ES-I3 (cell line): ENCODE results near the gene EEF1AKMT1.

Experiments used
- H3K36me3 ChIP-seq: 2 replicates; pipeline ENCODE4 v1.6.1; 2013; ENCODE audit warnings: mild to moderate bottlenecking, low read length, control low read depth, moderate library complexity; ENCODE audit not compliant: insufficient read depth
- H3K4me1 ChIP-seq: 2 replicates; pipeline ENCODE4 v1.6.1; 2013; ENCODE audit warnings: mild to moderate bottlenecking, control low read depth, low read length; ENCODE audit not compliant: insufficient read depth
- H3K9ac ChIP-seq: 2 replicates; pipeline ENCODE4 v1.6.1; 2013; ENCODE audit warnings: low read depth, mild to moderate bottlenecking, low read length, moderate library complexity
- H3K9me3 ChIP-seq: 2 replicates; pipeline ENCODE4 v1.6.1; 2013; ENCODE audit warnings: mild to moderate bottlenecking, low read length, moderate library complexity; ENCODE audit not compliant: control insufficient read depth, insufficient read depth

The EEF1AKMT1 gene, protein sequence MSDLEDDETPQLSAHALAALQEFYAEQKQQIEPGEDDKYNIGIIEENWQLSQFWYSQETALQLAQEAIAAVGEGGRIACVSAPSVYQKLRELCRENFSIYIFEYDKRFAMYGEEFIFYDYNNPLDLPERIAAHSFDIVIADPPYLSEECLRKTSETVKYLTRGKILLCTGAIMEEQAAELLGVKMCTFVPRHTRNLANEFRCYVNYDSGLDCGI

DNA sequence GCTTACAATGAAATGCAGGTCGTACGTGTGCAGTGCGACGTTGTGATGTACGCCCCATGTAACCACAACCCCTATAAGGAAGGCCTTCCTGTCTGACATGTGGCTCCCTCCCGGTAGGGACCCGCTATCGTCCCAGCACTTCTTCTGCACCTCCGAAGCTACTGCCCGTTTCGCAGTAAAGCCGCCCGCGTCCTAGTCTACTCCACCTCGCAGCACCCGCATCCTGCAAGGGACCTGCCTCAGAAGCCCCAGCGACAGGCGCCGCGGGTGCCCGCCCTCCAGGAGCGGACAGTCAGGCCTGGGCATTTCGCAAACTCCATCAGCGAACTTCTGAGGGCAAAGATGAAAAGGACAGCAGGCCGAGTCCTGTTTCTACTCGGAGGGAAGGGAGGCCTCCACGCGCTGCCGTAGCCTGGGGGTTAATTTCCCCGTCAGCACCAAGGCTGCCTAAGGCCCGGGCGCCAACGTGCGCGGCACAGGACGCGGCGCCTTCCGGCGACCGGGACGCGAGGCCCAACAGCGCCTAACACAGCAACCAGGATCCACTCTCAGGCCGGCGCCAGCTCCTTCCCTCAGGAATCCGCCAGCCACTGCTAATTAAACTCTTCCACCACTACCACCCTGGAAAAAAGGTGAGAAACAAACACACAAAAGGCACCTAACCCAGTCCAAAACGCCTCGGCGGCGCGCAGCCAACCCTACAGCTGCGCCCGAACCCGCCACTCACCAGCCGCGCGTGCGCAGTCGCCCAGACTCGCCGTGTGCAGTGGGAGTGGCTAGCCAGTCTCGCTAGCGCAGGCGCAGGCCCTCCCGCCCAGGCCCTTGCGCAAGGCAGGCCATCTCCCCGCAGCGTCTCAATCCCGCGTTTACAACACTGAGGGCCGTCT, at the start of gene EEF1AKMT1:
TSS of gene EEF1AKMT1 (minus strand) at position 768 of the 887 bp plus-strand sequence. CDS start 16,363 bp downstream, outside the sequence.
- Histone ChIP-seq H3K9me3 (peaks cover 4% of the 10 kb centered on the region; the same call in 1 of the 2 replicates), H3K9ac (peak within 1 kb of the TSS; percentile 72), H3K36me3 (peaks cover 7% of the 10 kb centered on the region), H3K4me1 (peaks cover 6% of the 10 kb centered on the region)

DNA sequence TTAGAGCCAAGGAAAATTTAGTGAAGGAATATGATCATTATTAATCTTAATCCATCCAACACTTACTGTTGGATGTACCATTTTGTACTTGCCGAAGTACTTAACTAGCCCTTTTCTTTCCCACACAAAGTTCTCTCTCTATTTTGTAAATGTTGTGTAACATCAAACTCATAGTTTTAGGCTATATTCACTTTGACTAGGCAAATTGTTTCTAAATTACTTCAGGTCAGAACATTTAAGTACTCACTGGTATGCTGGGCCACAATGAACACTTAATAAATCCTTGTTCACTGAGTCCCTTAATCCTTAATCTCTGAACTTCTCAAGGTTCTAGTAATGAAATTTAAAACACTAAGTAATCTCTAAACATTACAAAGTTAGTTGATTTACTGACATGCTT, 49.3 kb upstream of the EEF1AKMT1 start:
- no peaks in the 10 kb centered on the region for H3K9me3 ChIP-seq
- H3K9ac ChIP-seq = no peak overlapping the region
- peaks cover 3% of the 10 kb centered on the region for H3K36me3 ChIP-seq
- H3K4me1 ChIP-seq = peaks cover 14% of the 10 kb centered on the region

DNA sequence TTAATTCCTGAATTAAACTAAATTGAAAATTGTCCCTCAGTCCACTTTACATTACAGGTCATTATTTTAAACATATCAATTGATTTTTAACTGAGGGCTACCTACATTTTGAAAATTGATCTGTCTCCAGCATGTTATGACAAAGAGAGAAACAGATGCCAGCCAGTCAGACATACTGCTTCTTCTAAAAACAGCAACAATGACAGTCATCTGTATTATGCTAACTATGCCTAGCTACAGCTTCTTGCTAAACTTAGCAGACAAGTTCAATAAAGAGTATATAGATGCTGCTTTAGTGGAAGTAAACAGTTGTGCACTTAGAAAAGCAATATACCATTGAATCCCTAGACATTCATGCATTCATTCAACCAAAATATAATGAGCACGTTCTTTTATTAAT, 48.6 kb upstream of the EEF1AKMT1 start:
- Histone ChIP-seq H3K9ac (no peak overlapping the region), H3K4me1 (peaks cover 13% of the 10 kb centered on the region), H3K36me3 (peaks cover 3% of the 10 kb centered on the region), H3K9me3 (no peaks in the 10 kb centered on the region)

DNA sequence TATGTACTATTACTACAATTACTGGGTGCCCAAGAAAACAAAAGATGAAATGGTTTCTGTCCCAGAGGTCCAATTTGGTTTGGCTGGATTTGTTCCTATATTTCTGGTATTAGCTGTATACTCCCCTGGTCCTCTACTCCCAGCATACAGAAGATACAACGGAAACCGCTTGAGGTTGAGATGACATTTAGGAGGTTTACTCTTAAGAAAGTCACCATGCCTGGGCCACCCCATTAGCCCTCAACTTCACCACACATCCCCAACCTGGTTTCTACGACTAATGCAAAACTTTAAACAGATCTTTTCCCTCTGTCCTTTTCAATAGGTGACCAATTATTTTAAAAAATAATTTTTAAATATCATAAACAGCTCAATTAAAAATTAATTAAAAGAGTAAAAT, 46.0 kb upstream of the EEF1AKMT1 start:
- Histone ChIP-seq H3K9me3 (no peaks in the 10 kb centered on the region), H3K4me1 (peaks cover 1% of the 10 kb centered on the region), H3K9ac (no peak overlapping the region), H3K36me3 (peaks cover 3% of the 10 kb centered on the region)

DNA sequence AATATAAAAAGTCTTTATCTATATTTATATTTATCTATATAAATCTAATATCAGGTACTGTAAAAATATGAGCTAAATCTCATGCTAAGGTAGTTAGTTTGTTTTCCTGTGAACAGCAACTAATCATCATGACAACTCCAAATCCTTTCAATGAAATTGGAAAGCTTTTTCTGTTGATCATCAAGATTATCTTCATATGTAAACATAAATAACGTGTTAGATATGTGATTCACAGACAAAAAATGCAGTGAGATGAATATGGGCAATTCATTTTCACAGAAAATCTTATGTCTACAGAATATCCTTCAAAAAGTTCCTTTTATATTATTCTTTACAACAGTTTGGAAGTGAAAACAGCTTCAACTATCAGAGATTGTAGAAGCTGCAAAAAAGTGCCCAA, 41.7 kb upstream of the EEF1AKMT1 start:
- no peak overlapping the region for H3K9ac ChIP-seq
- no peaks in the 10 kb centered on the region for H3K9me3 ChIP-seq
- H3K4me1 ChIP-seq = no peaks in the 10 kb centered on the region
- H3K36me3 ChIP-seq = peaks cover 3% of the 10 kb centered on the region

DNA sequence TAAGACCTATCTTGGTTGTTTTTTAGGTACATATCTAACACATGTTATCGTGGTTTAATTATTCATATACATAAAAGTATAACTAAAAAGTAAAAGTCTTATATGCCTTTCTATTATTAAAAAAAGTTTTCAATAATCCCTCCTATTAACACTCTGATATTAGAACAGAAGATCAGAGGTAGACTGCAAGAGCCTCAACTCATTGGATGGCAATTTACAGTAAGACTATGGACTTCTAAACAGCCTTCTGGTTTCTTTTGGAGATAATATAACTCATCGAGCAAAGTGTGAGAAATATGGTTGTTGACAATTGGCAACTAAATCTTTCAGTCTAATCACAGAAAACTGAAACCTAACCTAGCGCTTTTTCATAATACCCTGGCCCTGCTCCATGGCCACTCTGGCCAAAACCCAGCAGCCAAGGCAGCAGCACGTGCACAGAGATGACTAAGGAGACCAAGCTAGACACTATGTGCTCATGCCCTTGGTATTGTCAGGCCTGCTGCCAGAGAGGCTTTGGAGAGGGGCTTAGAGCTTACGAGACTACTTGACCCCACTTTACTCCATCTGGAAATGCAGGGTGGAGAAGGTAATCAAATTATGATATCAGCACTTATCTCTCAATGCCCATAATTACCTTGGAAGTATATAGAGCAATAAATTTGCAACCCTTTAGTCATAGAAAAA, 40.6 kb upstream of the EEF1AKMT1 start:
- Histone ChIP-seq H3K4me1 (no peaks in the 10 kb centered on the region), H3K9me3 (no peaks in the 10 kb centered on the region), H3K36me3 (peaks cover 7% of the 10 kb centered on the region), H3K9ac (no peak overlapping the region)

DNA sequence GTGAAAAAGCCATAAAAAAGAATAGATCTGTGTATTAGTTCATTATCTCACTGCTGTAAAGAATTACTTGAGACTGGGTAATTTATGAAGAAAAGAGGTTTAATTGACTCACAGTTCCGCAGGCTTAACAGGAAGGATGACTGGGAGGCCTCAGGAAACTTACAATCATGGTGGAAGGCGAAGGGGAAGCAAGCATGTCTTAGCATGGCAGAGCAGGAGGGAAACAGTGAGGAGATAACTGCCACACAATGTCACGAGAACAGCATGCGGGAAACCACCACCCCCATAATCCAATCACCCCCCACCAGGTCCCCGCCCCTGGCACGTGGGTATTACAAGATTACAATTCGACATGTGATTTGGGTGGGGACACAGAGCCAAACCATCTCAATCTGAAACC, 39.1 kb upstream of the EEF1AKMT1 start:
- no peaks in the 10 kb centered on the region for H3K9me3 ChIP-seq
- peaks cover 12% of the 10 kb centered on the region for H3K36me3 ChIP-seq
- H3K9ac ChIP-seq = no peak overlapping the region
- no peaks in the 10 kb centered on the region for H3K4me1 ChIP-seq

DNA sequence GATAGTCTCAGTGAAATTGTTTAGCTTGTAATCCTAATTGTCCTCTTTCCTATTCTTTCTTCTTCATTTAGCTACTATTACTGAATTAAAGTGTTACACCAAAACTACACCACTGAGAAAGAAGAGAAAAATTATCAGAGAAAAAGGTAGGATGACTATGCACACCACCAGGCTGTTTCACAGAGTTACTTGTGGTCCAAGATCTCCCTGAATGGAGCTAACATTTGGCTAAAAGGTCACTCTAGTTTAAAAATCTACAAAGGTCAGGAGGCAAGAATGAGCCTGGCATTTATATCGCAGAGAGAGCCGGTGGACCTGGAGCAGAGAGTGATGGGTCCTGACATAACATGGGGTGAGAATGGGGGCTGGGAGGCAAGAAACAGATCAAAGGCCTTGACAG, 37.0 kb upstream of the EEF1AKMT1 start:
- Histone ChIP-seq H3K9me3 (no peaks in the 10 kb centered on the region), H3K36me3 (peaks cover 12% of the 10 kb centered on the region), H3K4me1 (no peaks in the 10 kb centered on the region), H3K9ac (no peak overlapping the region)

DNA sequence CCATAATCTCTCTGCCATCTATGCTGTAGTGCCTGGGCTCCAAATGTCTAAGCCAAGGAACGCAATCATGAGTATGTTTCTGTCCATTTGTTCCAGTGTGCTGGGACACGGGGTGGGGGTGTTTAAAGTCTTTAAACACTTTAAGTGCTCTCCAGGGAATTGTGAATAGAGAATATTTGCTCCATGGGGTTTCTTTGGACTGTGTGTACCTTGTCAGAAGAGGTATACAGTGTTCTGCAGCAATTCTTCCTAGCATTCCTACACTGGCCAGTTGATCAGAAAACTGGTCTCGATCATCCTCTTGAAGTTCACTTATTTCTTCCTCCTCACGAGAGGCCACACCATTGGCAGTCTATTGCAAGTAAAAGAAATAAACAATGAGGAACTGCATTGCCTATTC, 35.1 kb upstream of the EEF1AKMT1 start:
- H3K36me3 ChIP-seq = peaks cover 15% of the 10 kb centered on the region
- no peaks in the 10 kb centered on the region for H3K9me3 ChIP-seq
- H3K4me1 ChIP-seq = no peaks in the 10 kb centered on the region
- H3K9ac ChIP-seq = no peak overlapping the region

DNA sequence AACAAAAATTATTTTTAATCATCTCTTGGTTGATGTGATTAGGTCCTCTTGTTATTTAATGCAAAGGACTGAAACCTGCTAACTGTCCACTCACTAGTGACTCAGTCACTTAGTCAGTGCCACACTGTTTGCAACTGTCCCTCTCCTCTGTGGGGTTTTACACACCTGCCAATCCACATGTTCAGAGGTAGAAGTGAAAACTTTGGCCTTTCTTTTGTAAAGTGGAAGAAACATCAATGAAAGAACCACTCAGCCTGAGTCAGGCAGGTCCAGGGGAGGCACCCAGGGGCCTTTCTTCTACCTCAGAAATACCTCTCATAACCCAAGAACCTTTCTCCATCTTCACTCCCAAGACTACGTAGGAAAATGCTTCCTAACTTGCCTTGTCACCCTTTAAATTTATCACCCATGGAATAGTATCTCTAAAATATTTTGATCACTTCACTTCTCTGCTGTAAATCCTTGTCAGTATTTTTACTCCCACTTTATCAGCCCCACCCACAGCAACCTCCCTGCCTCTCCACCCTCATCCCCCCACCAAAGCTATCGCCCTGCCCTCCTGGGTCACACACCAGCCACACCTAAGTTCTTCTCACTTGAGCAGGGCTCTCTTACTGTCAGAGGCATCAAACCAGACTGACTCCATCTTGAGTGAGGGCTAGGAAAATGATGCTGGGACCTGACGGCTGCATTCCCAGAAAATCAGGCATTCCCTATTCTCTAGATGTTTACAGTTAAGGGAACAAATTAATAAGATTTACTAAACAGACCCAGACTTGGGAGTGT, 29.6 kb upstream of the EEF1AKMT1 start:
- no peaks in the 10 kb centered on the region for H3K9me3 ChIP-seq
- peaks cover 3% of the 10 kb centered on the region; the same call in 1 of the 2 replicates for H3K36me3 ChIP-seq

DNA sequence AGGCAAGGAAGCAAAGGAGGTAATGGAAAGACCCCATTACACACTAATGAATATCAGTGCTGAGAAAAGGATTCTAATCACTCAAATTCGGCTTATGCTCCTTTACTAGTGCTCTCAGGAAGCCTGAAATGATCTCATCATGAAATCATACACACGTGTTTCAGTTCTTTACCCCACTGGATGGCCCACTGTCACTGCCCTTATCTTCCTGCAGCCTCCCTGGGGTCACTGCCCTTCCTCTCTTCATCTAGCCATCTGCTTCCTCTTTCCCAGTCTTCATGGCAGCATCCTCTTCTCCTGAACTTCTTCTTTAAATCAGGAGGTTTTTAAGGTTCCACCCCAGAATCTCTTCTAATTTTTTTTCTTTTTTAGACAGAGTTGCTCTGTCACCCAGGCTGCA, 27.9 kb upstream of the EEF1AKMT1 start:
- no peak overlapping the region for H3K9ac ChIP-seq
- no peaks in the 10 kb centered on the region for H3K4me1 ChIP-seq
- H3K9me3 ChIP-seq = no peaks in the 10 kb centered on the region
- H3K36me3 ChIP-seq = peaks cover 8% of the 10 kb centered on the region; the same call in 1 of the 2 replicates

More for the DNA sequence above, 29.6 kb upstream of the EEF1AKMT1 start:
- H3K4me1 ChIP-seq = no peaks in the 10 kb centered on the region
- H3K9ac ChIP-seq = no peak overlapping the region

DNA sequence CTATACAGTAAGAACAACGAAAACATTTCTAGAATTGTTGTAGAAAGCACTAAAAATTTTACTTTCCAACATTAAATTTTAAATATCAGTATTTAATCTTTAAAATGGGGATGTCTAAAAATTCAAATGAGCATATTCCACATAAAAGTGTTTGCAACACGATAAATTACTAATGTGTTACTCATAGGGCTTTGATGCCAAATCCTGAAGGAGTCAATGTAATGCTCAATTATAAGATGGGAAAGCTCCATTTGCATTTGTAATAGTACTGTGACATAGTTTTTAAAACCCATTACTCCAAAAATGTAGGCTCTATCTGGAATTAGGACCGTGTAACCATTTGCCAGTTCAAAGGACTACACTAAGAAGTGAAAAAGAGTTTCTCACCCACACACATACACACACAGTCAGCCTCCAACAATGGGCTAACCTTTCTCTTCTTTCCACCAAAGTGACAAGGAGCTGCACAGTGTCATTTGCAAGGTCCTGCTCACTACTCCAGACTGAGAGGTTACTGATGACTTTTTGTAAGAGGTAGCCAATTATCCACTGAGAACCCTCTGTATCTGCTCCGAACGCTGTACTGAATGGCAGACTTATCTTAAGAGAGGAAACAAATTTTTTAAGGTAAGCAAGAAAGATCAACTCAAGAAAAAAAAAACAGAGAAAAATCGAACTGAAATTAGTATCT, 26.1 kb upstream of the EEF1AKMT1 start:
- H3K9me3 ChIP-seq = no peaks in the 10 kb centered on the region
- no peak overlapping the region for H3K9ac ChIP-seq
- no peaks in the 10 kb centered on the region for H3K4me1 ChIP-seq
- H3K36me3 ChIP-seq = peaks cover 11% of the 10 kb centered on the region; the same call in 1 of the 2 replicates

DNA sequence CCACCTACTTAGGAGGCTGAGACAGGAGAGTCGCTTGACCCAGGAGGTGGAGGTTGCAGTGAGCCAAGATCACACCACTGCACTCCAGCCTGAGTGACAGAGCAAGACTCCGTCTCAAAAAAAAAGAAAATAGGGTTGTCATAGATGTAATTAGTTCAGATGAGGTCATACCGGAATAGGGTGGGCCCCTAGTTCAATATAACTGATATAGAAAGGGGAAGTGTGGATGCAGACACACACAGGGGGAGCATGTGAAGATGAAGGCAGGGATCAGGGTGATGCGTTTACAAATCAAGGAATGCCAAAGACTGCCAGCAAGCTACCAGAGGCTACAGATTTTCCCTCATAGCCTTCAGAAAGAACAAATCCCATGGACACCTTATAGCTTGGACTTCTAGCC, 24.3 kb upstream of the EEF1AKMT1 start:
- Histone ChIP-seq H3K36me3 (peaks cover 11% of the 10 kb centered on the region; the same call in 1 of the 2 replicates), H3K4me1 (no peaks in the 10 kb centered on the region), H3K9me3 (no peaks in the 10 kb centered on the region), H3K9ac (no peak overlapping the region)
